Pancreas (tissue), 10 donors: Measurements from ENCODE around the gene CDADC1. TPM values are rescaled to one million over a fixed set of nuclear protein-coding genes. Genes with fewer than 3 reads are reported as not detected.

Experiments
- ATAC-seq, 4 donors: fragments of 200-7000 bp; cut with Tn5 transposase; one replicate each; pipeline versions ENCODE4 v1.8.0 to v1.9.1; 2020; ENCODE audit warnings: mild to moderate bottlenecking in 4 of 4, moderate library complexity in 4 of 4
- DNase-seq, 6 donors: peaks; one replicate each; pipeline ENCODE4 v3.0.0-alpha.2; 2020
- FAIRE-seq: peaks from 2 replicates; lab custom pipeline; 2012; peaks lifted over from hg19 to GRCh38; lab: Jason Lieb, UNC
- H3K27ac ChIP-seq, 4 donors: fragments of 200-600 bp; sonication (generic); 1 replicate in 3 of 4; 2 replicates in 1 of 4; pipeline versions ENCODE4 v1.5.0 to v1.8.0; 2020
- H3K27me3 ChIP-seq, 4 donors: fragments of 200-600 bp; one replicate each; pipeline ENCODE4 v1.8.0; 2021
- H3K36me3 ChIP-seq, 3 donors: fragments of 200-600 bp; sonication (generic) in 1 of 3; one replicate each; pipeline versions ENCODE4 v1.5.0 to v1.8.0; 2020 to 2021
- H3K4me1 ChIP-seq, 3 donors: fragments of 200-600 bp; one replicate each; pipeline ENCODE4 v1.8.0; 2021
- H3K4me3 ChIP-seq, 4 donors: fragments of 200-600 bp; sonication (generic) in 2 of 4; one replicate each; pipeline versions ENCODE4 v1.5.0 to v1.8.0; 2020 to 2021
- H3K9me3 ChIP-seq, 4 donors: fragments of 200-600 bp; one replicate each; pipeline ENCODE4 v1.8.0; 2021
- CTCF ChIP-seq, 4 donors: fragments of 200-600 bp; sonication (generic) in 3 of 4; IDR thresholded peaks; one replicate each; pipeline versions ENCODE4 v1.5.0 to v1.8.0; 2021; ENCODE audit warnings: antibody characterized with exemption in 4 of 4
- WGBS, 2 donors: extraction: QIAGEN DNeasy Blood & Tissue Kit; methylation state at CpG; one replicate each; pipeline ENCODE4 v1.1.7; 2013; 5-methylcytosine and 5-hydroxymethylcytosine counted together
- intact Hi-C, 3 donors: fragments of 100-400 bp; cut with DNase I; formaldehyde crosslinking; loops; one replicate each; pipeline versions ENCODE4 v1.11.1 to v1.14.2; 2022
- polyA plus RNA-seq, 2 donors: library from polyadenylated mRNA; stranded (reverse); fragments of 200-250 nt; gene quantifications; one replicate each; pipeline ENCODE4 v1.2.3, GENCODE V29; 2013
- total RNA-seq, 6 donors: library from RNA; stranded (reverse); fragmentation: NEBNext Ultra II Directional in 4 of 6; extraction: Animal tissue kit (Norgen Biotek cat#: 25700) in 4 of 6; gene quantifications; one replicate each; pipeline versions ENCODE4 v1.2.1 to v1.2.4, GENCODE V29; 2021 to 2023
- donor health status: healthy with polysubstance abuse.
- donor health status: DM: no; HTN: no; CAD: no; lungs with moderate emphysema.
- donor health status: DM: no; HTN: no; CAD: no.
- donor health status: control.
- donor health status: control.
- donor health status: Bipolar disorder and iron deficiency.
- donor health status: DM: yes; HTN: yes; CAD: no.
- donor health status: DM: no; HTN: no; CAD: no.
- donor health status: DM: no; HTN: no; CAD: no.
- donor health status: DM: yes; HTN: yes; CAD: no.

CDADC1 gene
- total RNA-seq (1 to 10 TPM; 3.2 to 4.4 (median 3.6) TPM), polyA plus RNA-seq (1 to 10 TPM; 2.5 to 3.7 TPM)

DNA sequence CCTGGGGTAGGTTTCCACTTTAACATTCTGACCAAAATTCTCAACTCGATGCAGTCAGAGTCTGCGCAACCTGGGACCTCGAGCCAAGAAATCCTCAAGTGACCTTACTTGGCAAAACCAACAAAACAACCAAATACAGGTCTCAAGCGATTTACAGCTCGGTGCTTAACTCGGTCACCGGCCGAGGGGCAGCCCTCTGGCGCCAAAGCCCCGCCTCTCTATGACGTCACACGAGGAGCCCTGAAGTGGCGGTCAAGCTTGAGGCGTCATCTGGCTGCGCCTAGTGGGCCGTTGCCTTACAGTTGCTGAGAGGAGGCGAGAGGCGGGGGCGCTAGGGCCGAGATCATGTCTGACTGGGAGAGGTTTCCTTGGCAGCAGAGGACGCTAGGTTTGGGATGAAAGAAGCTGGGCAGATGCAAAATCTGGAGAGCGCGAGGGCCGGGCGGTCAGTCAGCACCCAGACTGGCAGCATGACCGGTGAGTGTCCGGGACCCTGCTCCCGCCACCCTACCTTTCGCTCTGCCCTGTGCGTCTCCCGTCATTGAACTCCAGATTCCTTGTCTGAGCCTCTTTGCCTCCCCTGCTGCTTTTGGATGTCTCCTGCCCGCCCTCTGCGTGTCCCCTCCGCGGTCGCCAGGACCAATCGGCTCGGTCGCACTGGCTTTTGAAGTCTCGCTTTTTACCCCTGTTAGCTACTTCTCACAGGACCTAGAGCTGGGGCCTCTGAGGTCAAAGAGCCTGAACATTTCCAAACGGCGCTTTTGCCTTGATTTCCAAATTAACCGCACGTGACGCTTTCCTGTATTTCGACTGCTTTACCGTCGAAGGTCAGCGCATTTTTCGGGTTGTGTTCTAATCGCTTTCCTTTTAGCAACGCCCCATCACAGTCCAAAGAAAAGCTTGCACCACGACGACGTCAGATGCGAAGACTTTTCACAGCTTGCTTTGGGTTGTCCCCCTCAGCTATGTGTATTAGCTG lies at the start of gene CDADC1:
TSS of gene CDADC1 (plus strand) at position 283 of the 979 bp plus-strand sequence. CDS start at position 396, 113 bp downstream.
- Histone ChIP-seq H3K4me1 (peaks cover 4 to 9% (median 7%) of the 10 kb centered on the region in 3 donors), H3K27me3 (no peaks in the 10 kb centered on the region), H3K4me3 (peak within 1 kb of the TSS; percentile 75 to 91 (median 81)), H3K36me3 (no peaks in the 10 kb centered on the region), H3K27ac (peak within 1 kb of the TSS; percentile 51 to 90 (median 86)), H3K9me3 (no peaks in the 10 kb centered on the region)
- TF ChIP-seq CTCF (IDR thresholded peaks at IDR 0.05) = no peak
- WGBS, 2 donors = 0% methylated on average over 54 to 56 of the region's 56 CpGs
- peak; percentile 97 to 100 (median 98) for ATAC-seq
- peak; percentile 96 to 98 (median 98) for DNase-seq
- intact Hi-C loops = no loop called here
- peak; percentile 87 for FAIRE-seq

DNA sequence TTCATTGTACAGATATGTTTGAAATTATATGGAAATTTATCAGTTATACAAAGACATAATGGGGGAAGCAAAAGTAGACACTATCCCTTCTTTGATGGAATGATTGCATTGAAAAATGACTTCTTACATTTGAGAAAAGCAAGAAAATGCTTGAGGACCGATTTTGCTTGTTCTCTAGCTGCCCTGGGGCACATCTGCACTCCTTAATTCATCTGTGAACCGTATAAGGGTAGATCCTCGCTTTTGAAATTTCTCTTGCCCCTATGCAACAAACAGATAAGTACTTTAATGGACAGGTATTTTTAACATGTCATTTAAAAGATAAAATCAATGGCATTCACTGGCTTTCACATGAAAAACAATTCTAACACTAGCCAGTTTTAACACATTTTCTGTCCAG lies 41.1 kb upstream of the CDADC1 start:
- 90 to 92% methylated on average over 3 of the region's 3 CpGs for WGBS, 2 donors
- H3K27ac ChIP-seq = no peak overlapping the region
- H3K4me3 ChIP-seq = no peak overlapping the region
- TF ChIP-seq CTCF (IDR thresholded peaks at IDR 0.05) = no peak
- H3K36me3 ChIP-seq = peaks cover 0 to 63% (median 23%) of the 10 kb centered on the region in 3 donors
- FAIRE-seq (no peak), ATAC-seq (no peak), DNase-seq (no peak)
- no peaks in the 10 kb centered on the region for H3K27me3 ChIP-seq
- H3K4me1 ChIP-seq = no peaks in the 10 kb centered on the region
- intact Hi-C loops = no loop called here
- H3K9me3 ChIP-seq = no peaks in the 10 kb centered on the region

GRCh38 chr13:49208619-49209018 lies 39.1 kb upstream of the CDADC1 start:
- no peak overlapping the region for H3K27ac ChIP-seq
- no peak for DNase-seq
- H3K36me3 ChIP-seq = peaks cover 0 to 44% (median 16%) of the 10 kb centered on the region in 3 donors
- no peak for FAIRE-seq
- no peak for TF ChIP-seq CTCF (IDR thresholded peaks at IDR 0.05)
- H3K27me3 ChIP-seq = no peaks in the 10 kb centered on the region
- no peaks in the 10 kb centered on the region for H3K4me1 ChIP-seq
- no peaks in the 10 kb centered on the region for H3K9me3 ChIP-seq
- intact Hi-C loops = no loop called here
- 95 to 97% methylated on average over 4 of the region's 4 CpGs for WGBS, 2 donors
- H3K4me3 ChIP-seq = no peak overlapping the region
- ATAC-seq = no peak

GRCh38 chr13:49210114-49210513 lies 37.6 kb upstream of the CDADC1 start:
- no peak overlapping the region for H3K27ac ChIP-seq
- no peaks in the 10 kb centered on the region for H3K9me3 ChIP-seq
- no peak for TF ChIP-seq CTCF (IDR thresholded peaks at IDR 0.05)
- ATAC-seq (no peak), DNase-seq (no peak), FAIRE-seq (no peak)
- intact Hi-C loops = no loop called here
- H3K36me3 ChIP-seq = peaks cover 0 to 29% (median 9%) of the 10 kb centered on the region in 3 donors
- no peak overlapping the region for H3K4me3 ChIP-seq
- 91 to 97% methylated on average over 1 of the region's 1 CpG for whole genome bisulfite sequencing, 2 donors
- peaks cover 0 to 4% (median 0%) of the 10 kb centered on the region in 3 donors for H3K4me1 ChIP-seq
- H3K27me3 ChIP-seq = no peaks in the 10 kb centered on the region
